ENCODE measurements around the gene PRSS53. TPM values are rescaled to one million over a fixed set of nuclear protein-coding genes. Genes with fewer than 3 reads are reported as not detected.

The PRSS53 gene
- total and polyA plus RNA-seq, 10 of the 15 experiments (the other 5 are each of a cell fraction or from before 2014, with no cell fraction given), result 0.35 to 3.4 (median 0.88) TPM; not detected in 2

DNA sequence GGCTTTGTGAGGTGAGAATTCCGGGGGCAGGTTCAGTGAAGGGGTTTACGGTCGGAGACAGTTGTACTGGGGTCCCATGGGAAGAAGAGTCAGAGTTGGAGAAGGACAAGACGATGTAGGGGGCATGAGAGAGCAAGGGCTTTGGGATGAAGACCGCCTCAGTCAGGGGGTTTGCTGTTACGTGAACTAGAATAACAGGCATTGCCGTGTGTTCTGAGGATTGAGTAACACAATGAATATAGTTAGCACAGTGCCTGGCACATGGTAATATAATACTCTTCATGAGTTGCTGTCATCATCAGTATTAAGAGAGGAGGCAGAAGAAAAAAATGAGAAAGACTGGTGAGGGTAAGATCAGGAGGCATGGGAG is 13.9 kb downstream of the PRSS53 start (continued):
- TF ChIP-seq CTCF (IDR thresholded peaks at IDR 0.05 in 2 of 3, conservative IDR thresholded peaks at IDR 0.05 in 1 of 3; ENCODE audit: control insufficient read depth in 2 of 3, extremely low read depth in 1 of 3, insufficient read depth in 1 of 3, low read depth in 3 of 3, low read length in 3 of 3), result peak in 1 of 3 experiments; percentile 9; a peak in 1 of 6 replicates
- TF ChIP-seq SPI1 (IDR thresholded peaks at IDR 0.05; ENCODE audit: borderline replicate concordance, insufficient read depth, low read depth, low read length), result no peak

DNA sequence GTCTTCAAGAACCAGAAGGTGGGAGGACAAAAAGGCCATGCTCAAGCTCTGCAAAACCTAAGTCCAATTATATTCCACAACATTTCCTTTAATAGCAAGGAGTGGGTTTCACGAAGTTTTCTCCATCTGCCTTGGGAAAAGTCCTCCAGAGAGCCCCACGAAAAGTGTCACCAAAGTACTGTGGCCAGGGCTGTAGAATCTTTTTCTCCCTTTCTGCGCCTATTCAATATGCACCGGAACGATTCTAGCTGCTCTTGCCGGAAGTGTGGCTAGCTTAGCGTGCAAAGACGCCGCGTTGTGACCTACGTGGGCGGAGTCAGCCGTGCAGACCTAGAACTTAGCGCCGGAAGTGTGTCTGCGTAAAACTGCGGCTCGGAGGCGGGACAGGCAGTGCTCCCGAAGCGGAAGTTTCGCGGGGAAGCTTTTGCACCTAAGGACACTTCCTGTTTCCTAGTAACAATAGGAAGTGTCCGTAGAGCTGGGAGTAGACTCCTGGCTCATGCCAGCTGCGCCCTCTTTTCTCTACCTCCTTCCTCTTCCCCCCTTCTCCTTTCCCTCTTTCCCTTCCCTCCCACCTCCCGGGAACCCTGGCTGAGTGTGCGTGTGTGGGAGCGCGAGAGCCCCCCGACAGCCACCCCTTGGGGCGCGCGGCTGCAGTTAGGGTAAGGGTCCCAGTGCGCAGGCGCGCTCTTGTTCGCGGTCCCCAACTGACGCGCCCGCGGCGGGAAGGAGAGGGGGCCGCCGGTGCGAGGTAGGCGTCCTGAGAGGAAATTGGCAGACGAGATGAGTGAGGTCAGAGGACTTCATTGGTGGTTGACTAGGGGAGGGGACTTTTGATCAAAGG is 14.6 kb downstream of the PRSS53 start, which contains the start of the genes ZNF646 and ZNF668:
Gene ZNF646, plus strand, starts transcription at position 453 of the 844 bp plus-strand sequence. CDS start 1,903 bp downstream, outside the sequence.
Gene ZNF668, minus strand, starts transcription at position 271 of the 844 bp plus-strand sequence. CDS start 9,781 bp downstream, outside the sequence.
- in situ Hi-C loops (cut with MboI) (no loop called here), intact Hi-C loops (cut with micrococcal nuclease; ENCODE audit: unreplicated experiment) (loop anchor here (1.0 to 10.0 kb wide), 4 partner anchors 20 to 79 kb away; partner anchors contain the start of genes STX4 and VKORC1)
- Histone ChIP-seq H3K4me3 (peak within 1 kb of the TSS; percentile 86), H3K36me3 (ENCODE audit: control insufficient read depth in 2 of 2, insufficient read depth in 2 of 2, low read length in 1 of 2) (peaks cover 8 to 14% of the 10 kb centered on the region in 2 experiments; a peak in 3 of 4 replicates), H4K20me1 (ENCODE audit: control insufficient read depth, insufficient read depth) (no peaks in the 10 kb centered on the region), H3K9me3 (replicated peaks; ENCODE audit: control insufficient read depth, insufficient read depth, low read length) (no peaks in the 10 kb centered on the region), H3K4me1 (ENCODE audit: control insufficient read depth, insufficient read depth, low read length) (peaks cover 3% of the 10 kb centered on the region; the same call in 1 of the 2 replicates), H3K27ac (ENCODE audit: control insufficient read depth, insufficient read depth) (peak within 1 kb of the TSS; percentile 89), H3K27me3 (replicated peaks in 1 of 2; ENCODE audit: control insufficient read depth in 2 of 2, insufficient read depth in 2 of 2, low read length in 1 of 2) (no peaks in the 10 kb centered on the region), H2AFZ (ENCODE audit: control insufficient read depth, low read depth, low read length) (peak within 1 kb of the TSS; percentile 74), H3K4me2 (ENCODE audit: control insufficient read depth, insufficient read depth) (peak within 1 kb of the TSS; percentile 82), H3K9ac (ENCODE audit: control insufficient read depth, insufficient read depth, low read length) (peak within 1 kb of the TSS; percentile 90), H3K79me2 (ENCODE audit: control insufficient read depth, insufficient read depth, low read length) (peaks cover 47% of the 10 kb centered on the region)
- BruUV-seq (replicated peaks), result no TSS peak
- RAD21 ChIA-PET (ENCODE audit: unreplicated experiment), result interaction anchor here (0.6 to 1.9 kb wide), 15 partner anchors 18 to 795 kb away, joined by 3 to 16 read pairs (median 7); partner anchors contain the start of genes ARMC5, FUS, HSD3B7 and KAT8
- SMC1A ChIA-PET (ENCODE audit: uncharacterized antibody, unreplicated experiment), result interaction anchor here (0.8 to 2.8 kb wide), 10 partner anchors 18 to 386 kb away, joined by 3 to 10 read pairs (median 6); partner anchors contain the start of genes FUS, HSD3B7, ITGAX and KAT8
- CTCF ChIA-PET, result interaction anchor here (0.8 to 2.4 kb wide), 12 partner anchors 18 to 795 kb away, joined by 3 to 15 read pairs (median 4); partner anchors contain the start of gene HSD3B7
- DNase-seq (ENCODE audit: low read depth, low spot score) (peak; percentile 96), FAIRE-seq (peak; percentile 99), ATAC-seq (peak; percentile 84)
- POLR2A ChIA-PET, result interaction anchor here (0.5 to 4.2 kb wide), 15 partner anchors 9 to 384 kb away, joined by 3 to 21 read pairs (median 5); partner anchors contain the start of genes ARMC5, BCKDK, KAT8 and SETD1A
- WGBS (ENCODE audit: insufficient coverage, insufficient replicate concordance, low lambda C conversion rate, missing lambda C conversion rate), result under 1% methylated on average over 48 of the region's 48 CpGs
- TF ChIP-seq MTA3 (IDR thresholded peaks at IDR 0.05; ENCODE audit: borderline replicate concordance, low read length), result no peak; the same call in 1 of the 2 replicates
- no peak for TF ChIP-seq ESRRA (IDR thresholded peaks at IDR 0.05; ENCODE audit: low read length)
- 0 out of 2 replicates have a peak, but pooled peaks have one; percentile 39 for TF ChIP-seq CBFB (IDR thresholded peaks at IDR 0.05; ENCODE audit: low read depth)
- no peak for TF ChIP-seq BCL3 (IDR thresholded peaks at IDR 0.05; ENCODE audit: borderline replicate concordance, insufficient read depth, low read depth, low read length, poor library complexity, severe bottlenecking)
- peak; percentile 55; the same call in 2 of the 3 replicates for TF ChIP-seq POU2F2 (IDR thresholded peaks at IDR 0.05; ENCODE audit: borderline replicate concordance, low read depth, low read length)
- TF ChIP-seq SIX5 (IDR thresholded peaks at IDR 0.05; ENCODE audit: low read depth, low read length, severe bottlenecking), result peak; percentile 72
- TF ChIP-seq CBX3 (IDR thresholded peaks at IDR 0.05; ENCODE audit: borderline replicate concordance, low read depth), result no peak
- no peak; the same call in 1 of the 2 replicates for TF ChIP-seq TCF7 (IDR thresholded peaks at IDR 0.05; ENCODE audit: borderline replicate concordance)
- TF ChIP-seq MYC (IDR thresholded peaks at IDR 0.05; ENCODE audit: insufficient read depth, insufficient read length, insufficient replicate concordance, low read length, severe bottlenecking), result no peak
- TF ChIP-seq ZNF24 (IDR thresholded peaks at IDR 0.05), result no peak; the same call in 1 of the 2 replicates
- no peak for TF ChIP-seq HDGF (IDR thresholded peaks at IDR 0.05)
- no peak for TF ChIP-seq SUPT20H (IDR thresholded peaks at IDR 0.05; ENCODE audit: borderline replicate concordance, control insufficient read depth, low read depth, low read length)
- TF ChIP-seq CHD1 (IDR thresholded peaks at IDR 0.05; ENCODE audit: low read depth, low read length), result no peak
- peak; percentile 71 for TF ChIP-seq SIN3A (IDR thresholded peaks at IDR 0.05; ENCODE audit: low read depth, low read length)

Measured in GM12878 (cell line).